OCI-M2 (cell line): ENCODE results near the gene STEAP4.

Experiments used
- DNase-seq: peaks from one replicate; lab custom pipeline; 2025; ENCODE audit not compliant: unreplicated experiment; lab: John Stamatoyannopoulos, UW

Gene STEAP4

GRCh38 chr7:88223265-88223664, 83.4 kb downstream of the STEAP4 start:
- DNase-seq = no peak
